SK-MEL-5 (cell line): ENCODE results near the gene LRRC3C. TPM values are rescaled to one million over a fixed set of nuclear protein-coding genes. Genes with fewer than 3 reads are reported as not detected.

Source experiments
- DNase-seq: peaks from one replicate; pipeline ENCODE4 v3.0.0-alpha.2; 2016; ENCODE audit warnings: low read depth, low spot score
- in situ Hi-C: cut with HindIII; loops from 2 replicates; pipeline ENCODE4 v1.10.0; 2016; ENCODE audit warnings: low sequenced_read_pairs, high pct_unique_total_duplicates, low pct_unique_long_range_greater_than_20kb
- total RNA-seq: library from RNA; depleted of rRNA; stranded (reverse); fragments of >200 nt; shearing (Covaris generic); gene quantifications from 2 replicates; pipeline ENCODE4 v1.2.3, GENCODE V29; 2014

Gene LRRC3C
- total RNA-seq, 1 experiment from 2014 or later: not detected

GRCh38 chr17:39921323-39921722 lies 6.2 kb upstream of the LRRC3C start:
- no peak for DNase-seq
- in situ Hi-C loops: no loop called here

- in situ Hi-C loops: no loop called here
- DNase-seq: no peak
These were observed 5.5 kb upstream of the LRRC3C start for GRCh38 chr17:39922006-39922405.

- in situ Hi-C loops: no loop called here
- DNase-seq: no peak
These were observed 4.3 kb upstream of the LRRC3C start for GRCh38 chr17:39923230-39923629.

- no peak for DNase-seq
- in situ Hi-C loops: no loop called here
These were observed 3.5 kb upstream of the LRRC3C start for GRCh38 chr17:39923836-39924690.

- in situ Hi-C loops: no loop called here
- DNase-seq: no peak
These were observed 2.9 kb upstream of the LRRC3C start for GRCh38 chr17:39924691-39925055.

- in situ Hi-C loops: no loop called here
- DNase-seq: no peak
These were observed 2.0 kb upstream of the LRRC3C start for GRCh38 chr17:39925282-39926134.

- DNase-seq: no peak
- in situ Hi-C loops: no loop called here
These were observed 1.4 kb upstream of the LRRC3C start for GRCh38 chr17:39926135-39926587.

- in situ Hi-C loops: no loop called here
- DNase-seq: peak; percentile 26
These were observed 888 bp upstream of the LRRC3C start for GRCh38 chr17:39926588-39927100.

- in situ Hi-C loops: no loop called here
- no peak for DNase-seq
These were observed 661 bp downstream of the LRRC3C start for GRCh38 chr17:39927929-39928857.

- no peak for DNase-seq
These were observed 1.5 kb downstream of the LRRC3C start for GRCh38 chr17:39928858-39929645.

GRCh38 chr17:39929646-39930407 lies 2.3 kb downstream of the LRRC3C start:
- in situ Hi-C loops: no loop called here
- no peak for DNase-seq

More at GRCh38 chr17:39928858-39929645, 1.5 kb downstream of the LRRC3C start:
- in situ Hi-C loops: no loop called here

- DNase-seq: no peak
- in situ Hi-C loops: no loop called here
These were observed 6.4 kb downstream of the LRRC3C start for GRCh38 chr17:39933912-39934311.

GRCh38 chr17:39934324-39934723 lies 6.8 kb downstream of the LRRC3C start:
- DNase-seq: no peak
- in situ Hi-C loops: no loop called here

GRCh38 chr17:39935909-39936308 lies 8.4 kb downstream of the LRRC3C start:
- in situ Hi-C loops: no loop called here
- no peak for DNase-seq

- in situ Hi-C loops: no loop called here
These were observed 9.9 kb downstream of the LRRC3C start for GRCh38 chr17:39937447-39937846.

More at GRCh38 chr17:39937447-39937846, 9.9 kb downstream of the LRRC3C start:
- no peak for DNase-seq
